Spleen (tissue), 7 donors: Measurements from ENCODE around the gene ZBTB4.

Experiments used
- CTCF ChIP-seq, 11 experiments: fragments of 200-600 bp in 7 of 11; fragments of 450-650 bp in 4 of 11; sonication (generic) in 4 of 11; IDR thresholded peaks in 8 of 11; conservative IDR thresholded peaks in 3 of 11; 1 replicate in 7 of 11; 2 replicates in 4 of 11; pipeline versions ENCODE4 v1.4.0 to v1.8.0; 2016 to 2021; ENCODE audit warnings: antibody characterized with exemption in 11 of 11, inconsistent platforms in 4 of 11, mild to moderate bottlenecking in 1 of 11
- POLR2A ChIP-seq, 3 donors: fragments of 450-650 bp; IDR thresholded peaks; one replicate each; pipeline ENCODE4 v1.5.1; 2017; ENCODE audit warnings: antibody characterized with exemption in 3 of 3, mild to moderate bottlenecking in 1 of 3
- POLR2AphosphoS5 ChIP-seq, 3 donors: sonication (generic); formaldehyde crosslinking; IDR thresholded peaks; one replicate each; pipeline ENCODE4 v1.5.1; 2017; ENCODE audit warnings: antibody characterized with exemption in 3 of 3
- donor health status: DM: no; HTN: no; CAD: no; lungs with moderate emphysema.
- donor health status: DM: no; HTN: no; CAD: no.
- donor health status: DM: no; HTN: no; CAD: no.

- TF ChIP-seq CTCF (IDR thresholded peaks at IDR 0.05 in 8 of 11, conservative IDR thresholded peaks at IDR 0.05 in 3 of 11): no peak
- TF ChIP-seq POLR2A (IDR thresholded peaks at IDR 0.05): no peak
- TF ChIP-seq POLR2AphosphoS5 (IDR thresholded peaks at IDR 0.05): no peak
Measured at GRCh38 chr17:7411427-7411750, 68.0 kb downstream of the ZBTB4 start.
